Measurements from ENCODE around the gene CATSPER3. TPM values are rescaled to one million over a fixed set of nuclear protein-coding genes. Genes with fewer than 3 reads are reported as not detected.

CATSPER3 gene
- total and polyA plus RNA-seq, 9 donors = 0.36 to 0.85 (median 0.57) TPM

DNA sequence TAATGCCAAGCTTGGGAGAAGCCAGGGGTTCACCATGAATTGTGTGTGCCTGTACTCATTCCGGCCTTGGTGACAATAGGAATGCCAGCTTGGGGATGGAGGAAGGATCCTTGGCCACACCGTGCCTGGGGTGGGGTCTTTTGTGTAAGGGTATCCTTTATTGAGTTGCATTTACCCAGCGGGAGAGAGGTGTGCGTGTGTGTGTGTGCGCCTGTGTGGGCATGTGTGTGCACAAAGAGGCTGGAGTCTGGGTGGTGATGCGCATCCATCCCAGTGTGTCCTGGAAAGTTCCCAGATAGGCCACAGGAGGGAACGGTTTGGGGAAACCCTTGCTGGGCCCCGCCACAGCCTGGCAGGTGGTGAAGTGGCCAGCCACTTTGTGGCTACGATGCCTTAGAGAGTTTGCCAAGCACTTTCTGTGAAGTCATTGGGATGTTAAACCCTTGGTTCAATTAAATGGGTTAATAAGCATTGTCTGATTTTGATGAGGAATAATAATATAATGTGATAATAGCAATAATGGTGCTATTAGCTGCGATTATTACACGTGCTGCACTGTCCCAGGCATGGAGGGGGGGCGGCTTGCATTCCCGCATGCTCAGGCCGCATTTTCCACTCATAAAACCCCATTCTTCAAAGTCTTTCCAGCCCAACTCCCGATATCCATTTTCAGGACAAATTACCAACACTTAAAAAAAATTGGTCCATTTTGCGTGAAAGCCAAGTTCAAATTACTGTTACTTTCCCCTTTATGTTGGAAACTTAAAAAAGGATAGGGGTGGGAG, 52.6 kb downstream of the CATSPER3 start:
- Histone ChIP-seq H3K4me3 (no peak overlapping the region), H3K36me3 (no peaks in the 10 kb centered on the region), H3K27me3 (no peaks in the 10 kb centered on the region), H3K4me1 (ENCODE audit: insufficient read depth) (no peaks in the 10 kb centered on the region), H3K9me3 (no peaks in the 10 kb centered on the region), H3K27ac (no peak overlapping the region)
- no peak for TF ChIP-seq EP300 (IDR thresholded peaks at IDR 0.05)
- 82 to 91% (median 89%) methylated on average over 16 of the region's 16 CpGs for WGBS, 3 donors
- intact Hi-C loops (cut with DNase I) = no loop called here
- peak in 2 of 5 donors; percentile 3 to 12 for DNase-seq

DNA sequence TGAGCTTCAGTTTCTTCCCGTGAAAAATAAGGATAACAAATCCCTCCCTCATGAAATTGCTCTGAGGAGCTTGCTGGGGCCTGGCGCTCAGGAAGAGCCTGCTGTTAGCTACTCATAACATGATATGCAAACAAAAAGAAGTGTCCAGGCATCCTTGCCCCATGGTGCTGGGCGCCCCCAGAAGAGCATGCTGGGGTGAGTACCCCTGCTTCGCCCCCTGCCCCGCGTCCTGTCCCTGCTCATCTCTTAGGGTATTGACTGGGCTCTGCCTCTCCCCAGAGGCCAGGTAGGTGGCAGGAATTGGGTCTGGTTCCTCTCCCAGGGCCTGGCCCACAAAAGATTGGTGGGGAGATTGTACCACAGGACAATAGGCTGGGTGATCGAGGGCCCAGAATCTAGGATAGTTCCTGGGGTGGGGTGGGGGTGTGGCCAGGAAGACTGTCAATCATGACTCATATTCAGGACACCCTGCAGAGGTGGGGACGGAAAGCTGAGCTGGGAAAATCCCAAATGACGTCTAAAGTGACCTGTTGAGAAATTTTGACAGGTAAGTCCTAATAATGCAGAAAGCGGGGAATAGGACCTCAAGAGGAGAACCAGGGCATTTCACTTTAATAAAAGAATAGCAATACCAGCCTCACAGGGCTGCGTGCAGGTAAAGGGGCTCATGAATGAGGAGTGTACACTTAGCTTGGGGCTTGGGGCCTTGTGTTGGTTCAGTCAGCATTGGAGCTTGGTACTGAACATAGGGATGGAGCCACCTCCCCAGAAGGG, 57.4 kb downstream of the CATSPER3 start:
- 93 to 94% (median 93%) methylated on average over 11 of the region's 11 CpGs for WGBS, 3 donors
- Histone ChIP-seq H3K27me3 (peaks cover 5% of the 10 kb centered on the region), H3K9me3 (peaks cover 0 to 4% of the 10 kb centered on the region in 2 donors), H3K27ac (no peak overlapping the region), H3K4me3 (no peak overlapping the region), H3K36me3 (no peaks in the 10 kb centered on the region), H3K4me1 (ENCODE audit: insufficient read depth) (peaks cover 2% of the 10 kb centered on the region)
- no peak for TF ChIP-seq EP300 (IDR thresholded peaks at IDR 0.05)
- TF ChIP-seq POLR2A (IDR thresholded peaks at IDR 0.05) = no peak
- TF ChIP-seq, protein P1, sequence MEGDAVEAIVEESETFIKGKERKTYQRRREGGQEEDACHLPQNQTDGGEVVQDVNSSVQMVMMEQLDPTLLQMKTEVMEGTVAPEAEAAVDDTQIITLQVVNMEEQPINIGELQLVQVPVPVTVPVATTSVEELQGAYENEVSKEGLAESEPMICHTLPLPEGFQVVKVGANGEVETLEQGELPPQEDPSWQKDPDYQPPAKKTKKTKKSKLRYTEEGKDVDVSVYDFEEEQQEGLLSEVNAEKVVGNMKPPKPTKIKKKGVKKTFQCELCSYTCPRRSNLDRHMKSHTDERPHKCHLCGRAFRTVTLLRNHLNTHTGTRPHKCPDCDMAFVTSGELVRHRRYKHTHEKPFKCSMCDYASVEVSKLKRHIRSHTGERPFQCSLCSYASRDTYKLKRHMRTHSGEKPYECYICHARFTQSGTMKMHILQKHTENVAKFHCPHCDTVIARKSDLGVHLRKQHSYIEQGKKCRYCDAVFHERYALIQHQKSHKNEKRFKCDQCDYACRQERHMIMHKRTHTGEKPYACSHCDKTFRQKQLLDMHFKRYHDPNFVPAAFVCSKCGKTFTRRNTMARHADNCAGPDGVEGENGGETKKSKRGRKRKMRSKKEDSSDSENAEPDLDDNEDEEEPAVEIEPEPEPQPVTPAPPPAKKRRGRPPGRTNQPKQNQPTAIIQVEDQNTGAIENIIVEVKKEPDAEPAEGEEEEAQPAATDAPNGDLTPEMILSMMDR (IDR thresholded peaks at IDR 0.05) = no peak
- DNase-seq = no peak
- intact Hi-C loops (cut with DNase I) = no loop called here

DNA sequence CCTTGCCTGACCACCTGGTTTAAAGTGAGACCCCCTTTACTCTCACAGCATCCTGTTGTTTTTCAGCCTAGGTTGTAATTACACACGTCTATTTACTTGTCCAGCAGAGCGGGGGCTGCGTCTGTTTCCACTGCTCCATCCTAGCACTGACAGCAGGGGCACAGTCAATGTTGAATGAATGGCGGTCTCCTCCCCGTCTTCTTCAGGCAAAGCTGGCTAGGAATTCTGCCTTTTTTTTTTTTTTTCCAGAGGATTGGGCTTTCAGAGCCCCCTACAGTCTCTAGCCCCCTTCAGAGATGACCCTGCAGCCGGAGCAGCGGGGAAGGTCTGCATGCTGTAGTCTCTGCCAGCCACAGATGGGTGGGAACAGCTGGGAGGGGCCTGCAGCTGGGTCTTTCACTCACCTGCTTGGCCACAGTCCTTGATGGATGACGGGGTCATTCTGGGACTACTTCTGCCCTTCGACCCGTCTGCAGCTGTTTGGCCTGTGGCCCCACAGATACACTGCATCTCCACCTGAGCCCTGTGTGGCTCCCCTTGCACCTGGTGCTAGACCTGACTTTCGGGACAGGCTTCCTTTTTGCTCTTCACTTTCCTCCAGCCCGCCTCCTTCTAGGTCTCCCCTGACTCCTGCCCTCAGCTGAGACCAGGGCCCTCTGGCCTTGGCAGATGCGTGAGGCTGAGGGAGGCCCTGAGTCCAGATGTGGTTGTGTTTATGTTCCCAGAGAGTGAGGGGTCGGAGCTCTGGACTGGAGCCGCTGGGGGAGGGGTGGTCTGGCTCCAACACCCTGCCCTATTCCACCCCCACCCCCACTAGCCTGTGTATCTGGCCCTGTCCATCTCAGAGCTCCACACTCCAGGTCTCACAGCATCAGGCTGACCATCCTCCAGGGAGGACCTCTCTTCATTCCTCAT, 58.3 kb downstream of the CATSPER3 start:
- Histone ChIP-seq H3K9me3 (peaks cover 0 to 4% of the 10 kb centered on the region in 2 donors), H3K36me3 (no peaks in the 10 kb centered on the region), H3K4me1 (ENCODE audit: insufficient read depth) (peaks cover 2% of the 10 kb centered on the region), H3K4me3 (no peak overlapping the region), H3K27ac (no peak overlapping the region), H3K27me3 (peaks cover 5% of the 10 kb centered on the region)
- intact Hi-C loops (cut with DNase I) = no loop called here
- DNase-seq = no peak
- 82 to 86% (median 84%) methylated on average over 15 of the region's 15 CpGs for WGBS, 3 donors
- no peak for TF ChIP-seq EP300 (IDR thresholded peaks at IDR 0.05)
- TF ChIP-seq, protein P1 (IDR thresholded peaks at IDR 0.05) = no peak
- no peak for TF ChIP-seq POLR2A (IDR thresholded peaks at IDR 0.05)

DNA sequence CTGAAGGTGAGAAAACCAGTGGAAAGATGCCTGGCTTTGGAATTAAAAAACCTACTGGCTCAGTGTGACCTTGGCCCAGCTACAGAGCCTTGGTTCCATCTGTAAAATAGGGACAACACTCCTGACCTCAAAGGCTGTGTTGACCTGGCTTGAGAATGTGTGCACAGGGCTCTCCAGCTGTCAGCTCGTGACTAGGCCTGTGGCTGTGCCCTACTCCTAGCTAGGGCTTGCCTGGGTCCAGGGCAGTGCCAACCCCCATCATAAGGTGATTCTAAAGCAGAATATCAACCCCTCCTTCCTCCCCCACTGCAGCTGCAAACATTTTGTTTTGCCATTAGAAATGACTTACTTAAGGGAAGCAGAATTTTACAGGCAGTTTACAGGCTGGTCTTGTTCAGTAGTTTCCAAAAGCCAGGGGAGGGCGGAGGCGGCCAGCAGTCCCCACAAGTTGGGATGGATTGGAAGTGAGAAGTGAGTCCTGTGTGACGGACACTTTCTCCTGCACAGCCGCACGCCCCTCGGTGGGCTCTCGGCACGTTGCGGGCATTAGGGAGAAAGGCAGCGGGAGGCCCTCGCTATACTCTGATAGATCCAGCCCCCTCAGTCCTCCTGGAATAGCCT, 59.0 kb downstream of the CATSPER3 start:
- H3K4me3 ChIP-seq = no peak overlapping the region
- TF ChIP-seq POLR2A (IDR thresholded peaks at IDR 0.05) = no peak
- no peak for TF ChIP-seq EP300 (IDR thresholded peaks at IDR 0.05)
- TF ChIP-seq, protein P1 (IDR thresholded peaks at IDR 0.05) = no peak
- DNase-seq = no peak
- WGBS, 3 donors = 85 to 91% (median 88%) methylated on average over 12 of the region's 12 CpGs
- peaks cover 0 to 4% of the 10 kb centered on the region in 2 donors for H3K9me3 ChIP-seq
- no peak overlapping the region for H3K27ac ChIP-seq
- H3K36me3 ChIP-seq = no peaks in the 10 kb centered on the region
- H3K4me1 ChIP-seq (ENCODE audit: insufficient read depth) = peaks cover 2% of the 10 kb centered on the region
- H3K27me3 ChIP-seq = peaks cover 11% of the 10 kb centered on the region
- intact Hi-C loops (cut with DNase I) = no loop called here

All from ovary (tissue), 9 donors.